GM19324 (cell line): ENCODE measurements around the gene FAAH2.
"Not testable (repeated sequence)": the region's sequence is repeated elsewhere in the genome, so short reads cannot be mapped to it uniquely, and the experiment has no call there.

ENCODE experiments used
- ATAC-seq: cut with Tn5 transposase; IDR thresholded peaks from one replicate; pipeline ENCODE4 v1.9.1; 2021; ENCODE audit warnings: mild to moderate bottlenecking, moderate library complexity; ENCODE audit not compliant: unreplicated experiment, low FRiP score

The FAAH2 gene, protein sequence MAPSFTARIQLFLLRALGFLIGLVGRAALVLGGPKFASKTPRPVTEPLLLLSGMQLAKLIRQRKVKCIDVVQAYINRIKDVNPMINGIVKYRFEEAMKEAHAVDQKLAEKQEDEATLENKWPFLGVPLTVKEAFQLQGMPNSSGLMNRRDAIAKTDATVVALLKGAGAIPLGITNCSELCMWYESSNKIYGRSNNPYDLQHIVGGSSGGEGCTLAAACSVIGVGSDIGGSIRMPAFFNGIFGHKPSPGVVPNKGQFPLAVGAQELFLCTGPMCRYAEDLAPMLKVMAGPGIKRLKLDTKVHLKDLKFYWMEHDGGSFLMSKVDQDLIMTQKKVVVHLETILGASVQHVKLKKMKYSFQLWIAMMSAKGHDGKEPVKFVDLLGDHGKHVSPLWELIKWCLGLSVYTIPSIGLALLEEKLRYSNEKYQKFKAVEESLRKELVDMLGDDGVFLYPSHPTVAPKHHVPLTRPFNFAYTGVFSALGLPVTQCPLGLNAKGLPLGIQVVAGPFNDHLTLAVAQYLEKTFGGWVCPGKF

GRCh38 chrX:57286507-57287251, at the start of gene FAAH2:
FAAH2 (plus strand) TSS chrX:57286706; CDS start chrX:57286826, 120 bp downstream.
- peak; percentile 76 for ATAC-seq

DNA sequence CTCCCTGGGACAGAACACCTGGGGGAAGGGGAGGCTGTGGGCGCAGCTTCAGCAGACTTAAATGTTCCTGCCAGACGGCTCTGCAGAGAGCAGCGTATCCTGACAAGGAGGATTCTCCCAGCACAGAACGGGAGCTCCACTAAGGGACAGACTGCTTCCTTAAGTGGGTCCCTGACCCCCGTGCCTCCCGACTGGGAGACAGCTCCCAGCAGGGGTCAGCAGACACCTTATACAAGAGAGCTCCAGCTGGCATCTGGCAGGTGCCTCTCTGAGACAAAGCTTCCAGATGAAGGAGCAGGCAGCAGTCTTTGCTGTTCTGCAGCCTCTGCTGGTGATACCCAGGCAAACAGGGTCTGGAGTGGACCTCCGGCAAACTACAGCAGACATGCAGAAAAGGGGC, 44.5 kb upstream of the FAAH2 start:
- ATAC-seq = no peak

- ATAC-seq = no peak
Measured at GRCh38 chrX:57251965-57252364, 34.5 kb upstream of the FAAH2 start.

DNA sequence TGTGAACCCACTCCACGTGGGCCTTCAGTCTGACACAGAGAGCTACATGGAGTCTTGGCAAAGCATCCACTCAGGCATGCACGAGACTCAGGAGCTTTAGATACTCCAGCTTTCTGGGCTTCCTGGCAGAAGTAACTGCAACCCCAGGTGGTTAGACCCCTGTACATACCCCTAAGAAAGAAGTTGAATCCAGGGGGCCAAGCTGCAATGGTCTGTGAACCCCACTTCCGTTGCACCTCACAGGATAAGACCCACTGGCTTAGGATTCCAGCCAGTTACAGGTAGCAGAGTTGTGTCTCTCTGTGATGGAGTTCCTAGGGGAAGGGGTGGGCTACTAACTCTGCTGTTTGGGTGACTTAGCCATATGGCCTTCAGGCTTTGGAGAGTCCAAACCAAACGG, 21.4 kb upstream of the FAAH2 start:
- no peak for ATAC-seq

DNA sequence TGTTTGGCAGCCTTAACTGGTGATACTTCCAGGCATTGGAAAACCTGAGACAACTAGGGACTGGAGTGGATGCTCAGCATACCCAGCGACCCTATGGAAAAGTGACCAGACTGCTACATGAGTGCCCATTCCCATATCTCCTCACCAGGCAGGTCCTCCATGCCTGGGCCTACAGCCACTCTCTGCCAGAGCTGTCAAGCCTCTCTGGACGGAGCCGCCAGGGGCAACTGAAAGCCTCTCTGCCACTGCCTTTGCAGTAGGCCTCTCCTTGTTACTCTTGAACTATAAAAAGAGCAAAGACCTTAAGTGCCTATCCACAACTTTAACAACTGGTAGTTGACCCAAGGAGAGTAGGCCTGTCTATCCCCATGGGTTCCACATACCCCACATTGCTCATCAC, 20.2 kb upstream of the FAAH2 start:
- ATAC-seq = no peak

GRCh38 chrX:57266871-57267270, 19.6 kb upstream of the FAAH2 start:
- ATAC-seq = no peak

DNA sequence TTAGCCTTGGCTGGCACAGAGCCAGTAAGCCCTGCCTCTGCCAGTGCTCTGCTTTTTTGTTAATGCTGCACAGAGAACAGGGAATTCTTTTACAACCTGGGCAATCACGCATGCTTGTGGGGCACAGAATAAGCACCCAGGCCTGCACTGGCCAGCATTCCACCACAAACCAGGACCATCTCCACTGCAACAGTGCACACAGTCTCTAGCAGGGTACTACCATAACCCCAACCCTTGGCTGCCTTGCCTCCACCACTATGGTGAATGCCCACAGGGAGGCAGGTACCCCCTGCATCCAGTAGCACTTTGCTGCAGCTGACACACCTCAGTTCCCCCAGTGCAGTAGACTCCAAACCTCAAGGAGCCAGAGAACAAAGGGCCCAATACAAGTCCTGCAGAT, 19.2 kb upstream of the FAAH2 start:
- no peak for ATAC-seq

DNA sequence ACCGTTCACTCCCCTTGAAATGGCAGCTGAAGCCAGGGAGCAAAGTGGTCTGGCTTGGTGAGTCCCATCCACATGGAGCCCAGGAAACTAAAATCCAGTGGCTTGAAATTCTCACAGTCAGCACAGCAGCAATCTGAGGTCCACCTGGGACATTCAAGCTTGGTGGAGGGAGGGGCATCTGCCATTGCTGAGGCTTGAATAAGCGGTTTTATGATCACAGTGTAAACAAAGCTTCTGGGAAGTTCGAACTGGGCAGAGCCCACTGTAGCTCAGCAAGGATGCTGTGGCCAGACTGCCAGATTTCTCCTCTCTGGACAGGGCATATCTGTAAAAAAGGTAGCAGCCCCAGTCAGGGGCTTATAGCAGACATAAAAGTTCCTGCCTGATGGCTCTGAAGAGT, 15.5 kb upstream of the FAAH2 start:
- ATAC-seq = no peak

DNA sequence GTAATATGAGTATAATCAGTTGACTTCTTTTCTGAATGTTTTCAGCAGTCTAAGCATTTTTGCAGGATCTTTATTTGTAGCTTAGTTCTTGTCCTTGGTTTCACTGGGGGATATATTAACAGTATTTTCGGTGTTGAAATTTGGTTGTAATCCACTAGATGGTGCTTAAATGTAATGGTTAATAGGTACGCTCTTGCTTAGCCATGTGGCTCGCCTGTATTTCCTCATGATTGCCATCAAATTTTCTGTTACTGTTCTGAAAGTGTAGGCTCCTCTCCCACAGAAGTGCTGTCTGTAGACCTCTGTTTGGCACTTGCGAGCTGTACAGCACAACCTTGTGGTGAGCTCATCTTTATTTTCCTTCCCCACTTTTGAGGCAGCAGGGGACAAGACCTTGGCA, 3.9 kb upstream of the FAAH2 start:
- ATAC-seq = no peak

DNA sequence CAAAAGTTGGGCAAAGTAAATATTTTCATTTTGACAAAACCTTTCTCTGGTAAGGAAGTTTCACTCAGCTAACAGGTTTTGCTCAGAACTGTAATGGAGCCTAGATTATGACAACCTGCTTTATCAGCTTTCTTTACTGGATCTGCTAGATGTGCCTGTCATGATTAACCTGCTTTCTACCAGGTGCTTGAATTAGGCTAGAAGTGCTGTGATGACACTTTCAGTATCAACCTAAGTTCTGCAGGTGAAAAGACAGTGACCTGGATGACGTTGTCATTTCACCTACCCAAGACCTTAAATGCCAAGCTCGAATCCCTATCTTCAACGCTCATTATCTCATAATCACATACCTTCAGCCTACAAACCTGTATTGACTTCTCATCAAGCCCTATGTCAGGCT, 1.5 kb upstream of the FAAH2 start:
- no peak for ATAC-seq

DNA sequence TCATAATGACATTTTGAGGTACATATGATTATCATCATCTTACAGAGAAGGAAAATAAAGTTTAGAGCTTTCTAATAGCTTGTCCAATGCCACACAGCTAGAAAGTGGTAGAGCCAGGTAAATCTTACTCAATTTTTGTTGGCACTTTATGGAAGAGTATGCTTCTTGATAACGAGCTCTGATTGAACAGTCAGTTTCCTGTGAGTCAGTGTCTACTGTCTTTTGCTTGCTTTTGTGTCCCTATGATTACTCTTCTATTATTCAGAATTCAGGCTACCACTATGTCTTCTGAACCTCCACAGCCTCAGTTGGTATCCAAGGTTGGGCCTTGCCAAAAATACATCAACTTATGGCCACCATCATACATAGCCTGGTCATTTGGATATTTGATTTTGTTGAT, 2.6 kb downstream of the FAAH2 start:
- ATAC-seq = no peak

GRCh38 chrX:57294961-57295360, 8.5 kb downstream of the FAAH2 start:
- ATAC-seq = no peak

GRCh38 chrX:57295679-57296078, 9.2 kb downstream of the FAAH2 start:
- ATAC-seq = not testable (repeated sequence)

GRCh38 chrX:57313583-57314215, 27.2 kb downstream of the FAAH2 start:
- ATAC-seq = no peak

DNA sequence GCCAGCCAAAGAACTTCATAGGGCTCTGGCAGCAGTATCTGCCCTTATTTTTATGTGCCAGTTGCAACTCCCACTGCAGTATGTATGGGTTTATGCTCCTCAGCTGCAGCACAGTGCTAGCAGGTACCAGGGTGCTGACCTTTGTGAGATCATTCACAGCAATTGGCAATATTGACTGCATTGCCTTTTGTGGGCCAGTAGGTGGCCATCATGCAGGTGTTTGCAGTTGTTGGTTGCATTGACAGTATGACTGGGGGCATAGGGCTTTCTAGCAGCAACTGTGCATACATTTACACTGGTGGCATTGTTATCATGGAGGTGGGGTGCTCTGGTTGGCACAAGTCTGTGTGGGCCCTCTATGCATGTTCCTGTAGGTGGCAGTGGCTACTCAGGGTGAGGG, 42.5 kb downstream of the FAAH2 start:
- ATAC-seq = no peak

- ATAC-seq = not testable (repeated sequence)
Measured at GRCh38 chrX:57335790-57336189, 49.3 kb downstream of the FAAH2 start.

DNA sequence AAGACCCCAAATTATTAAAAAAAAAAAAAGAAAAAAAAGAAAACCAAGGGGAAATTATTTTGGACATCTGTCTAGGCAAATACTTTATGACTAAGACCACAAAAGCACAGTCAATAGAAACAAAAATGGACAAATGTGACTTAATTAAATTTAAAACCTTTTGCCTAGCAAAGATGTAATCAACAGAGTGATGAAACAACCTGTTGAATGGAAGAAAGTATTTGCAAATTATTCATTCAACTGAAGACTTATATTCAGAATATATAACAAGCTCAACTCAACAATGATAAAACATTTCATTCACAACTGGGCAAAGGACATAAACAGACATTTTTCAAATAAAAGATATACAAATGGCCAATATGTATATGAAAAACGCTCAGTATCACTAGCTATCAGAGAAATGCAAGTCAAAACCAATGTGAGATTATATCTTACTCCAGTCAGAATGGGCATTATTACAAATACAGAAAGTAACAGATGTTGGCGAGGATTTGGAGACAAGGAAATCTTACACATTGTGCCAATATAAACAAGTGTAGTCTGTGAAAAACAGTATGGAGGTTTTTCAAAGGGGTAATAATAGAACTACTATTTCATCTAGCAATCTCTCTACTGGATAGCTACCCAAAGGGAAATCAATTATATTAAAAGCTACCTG, 67.1 kb downstream of the FAAH2 start:
- ATAC-seq = no peak

DNA sequence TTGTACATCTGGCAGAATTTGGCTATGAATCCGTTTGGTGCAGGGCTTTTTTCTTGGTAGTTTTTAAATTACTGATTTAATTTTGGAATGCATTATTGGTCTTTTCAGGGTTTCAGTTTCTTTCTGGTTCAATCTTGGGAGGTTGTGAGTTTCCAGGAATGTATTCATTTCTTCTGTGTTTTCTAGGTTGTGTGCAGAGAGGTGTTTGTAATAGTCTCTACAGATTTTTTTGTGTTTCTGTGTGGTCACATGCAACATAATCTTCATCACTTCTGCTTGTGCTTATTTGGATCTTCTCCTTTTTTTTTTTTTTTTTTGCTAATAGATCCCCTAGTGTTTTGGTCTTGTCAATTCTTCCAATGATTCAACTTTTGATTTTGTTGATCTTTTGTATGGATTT, 77.6 kb downstream of the FAAH2 start:
- no peak for ATAC-seq

DNA sequence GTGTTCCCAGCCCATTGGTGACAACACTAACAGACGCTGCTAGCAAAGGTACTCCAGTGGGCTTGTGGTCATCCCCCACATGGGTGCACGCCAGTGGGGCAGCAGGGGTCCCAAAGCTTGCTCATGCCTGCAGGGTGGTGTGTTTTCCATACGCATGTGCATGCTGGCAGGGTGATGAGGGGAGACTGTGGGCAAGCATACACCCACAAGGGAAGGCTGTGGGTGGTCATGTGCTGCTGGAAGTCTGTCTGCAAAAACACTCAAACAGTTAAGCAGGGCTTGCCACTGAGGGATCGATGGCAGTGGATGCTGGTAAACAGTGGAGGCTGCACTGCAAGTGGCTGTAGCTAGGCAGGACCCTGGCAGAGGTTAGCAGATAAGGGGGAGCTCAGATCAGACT, 79.9 kb downstream of the FAAH2 start:
- no peak for ATAC-seq

DNA sequence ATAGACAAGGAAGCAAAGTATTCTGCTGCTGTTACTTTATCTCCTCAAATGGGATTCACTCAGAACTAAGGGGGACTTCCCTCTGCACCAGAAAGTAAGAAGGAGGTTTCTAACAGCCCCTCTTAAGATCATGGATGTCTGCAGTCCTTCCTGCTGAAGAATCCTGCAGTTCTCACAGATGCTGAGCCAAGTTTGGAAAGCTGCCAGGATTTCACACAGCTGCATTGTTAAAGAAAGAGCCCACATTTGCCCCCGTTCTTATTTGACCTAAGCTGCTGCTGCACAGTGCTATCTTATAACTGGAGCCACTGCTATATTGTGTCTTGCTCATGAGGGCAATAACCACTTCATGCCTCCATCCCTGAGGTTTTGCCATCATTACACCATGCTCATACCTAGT, 81.1 kb downstream of the FAAH2 start:
- ATAC-seq = no peak

GRCh38 chrX:57368158-57368557, 81.7 kb downstream of the FAAH2 start:
- ATAC-seq = no peak
